ENCODE results near the gene CHRNA3.

DNA sequence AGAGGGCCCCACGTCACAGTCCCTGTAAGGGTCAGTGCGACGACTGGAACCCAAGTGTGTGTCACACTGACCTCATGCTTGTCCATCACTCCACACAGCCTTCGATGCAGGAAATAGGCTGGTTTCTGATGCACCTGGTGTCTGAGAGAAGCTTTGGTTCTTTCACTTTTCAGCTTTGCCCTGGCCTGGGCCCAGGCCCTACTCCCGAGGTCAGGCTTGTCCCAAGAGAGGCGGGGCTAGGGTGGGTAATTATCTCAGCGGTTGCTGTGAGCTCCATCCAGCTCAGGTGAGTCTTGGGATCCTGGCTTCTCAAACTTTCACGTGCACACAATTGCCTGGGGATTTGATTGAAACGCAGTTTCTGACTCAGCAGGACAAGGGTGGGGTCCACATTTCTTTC lies 39.8 kb upstream of the CHRNA3 start:
- TF ChIP-seq, protein P1, sequence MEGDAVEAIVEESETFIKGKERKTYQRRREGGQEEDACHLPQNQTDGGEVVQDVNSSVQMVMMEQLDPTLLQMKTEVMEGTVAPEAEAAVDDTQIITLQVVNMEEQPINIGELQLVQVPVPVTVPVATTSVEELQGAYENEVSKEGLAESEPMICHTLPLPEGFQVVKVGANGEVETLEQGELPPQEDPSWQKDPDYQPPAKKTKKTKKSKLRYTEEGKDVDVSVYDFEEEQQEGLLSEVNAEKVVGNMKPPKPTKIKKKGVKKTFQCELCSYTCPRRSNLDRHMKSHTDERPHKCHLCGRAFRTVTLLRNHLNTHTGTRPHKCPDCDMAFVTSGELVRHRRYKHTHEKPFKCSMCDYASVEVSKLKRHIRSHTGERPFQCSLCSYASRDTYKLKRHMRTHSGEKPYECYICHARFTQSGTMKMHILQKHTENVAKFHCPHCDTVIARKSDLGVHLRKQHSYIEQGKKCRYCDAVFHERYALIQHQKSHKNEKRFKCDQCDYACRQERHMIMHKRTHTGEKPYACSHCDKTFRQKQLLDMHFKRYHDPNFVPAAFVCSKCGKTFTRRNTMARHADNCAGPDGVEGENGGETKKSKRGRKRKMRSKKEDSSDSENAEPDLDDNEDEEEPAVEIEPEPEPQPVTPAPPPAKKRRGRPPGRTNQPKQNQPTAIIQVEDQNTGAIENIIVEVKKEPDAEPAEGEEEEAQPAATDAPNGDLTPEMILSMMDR (IDR thresholded peaks at IDR 0.05) = no peak
- TF ChIP-seq POLR2A (IDR thresholded peaks at IDR 0.05) = no peak
